GM23248 (cell line): ENCODE results near the gene GARIN3. TPM values are rescaled to one million over a fixed set of nuclear protein-coding genes. Genes with fewer than 3 reads are reported as not detected.
"Not testable (repeated sequence)": the region's sequence is repeated elsewhere in the genome, so short reads cannot be mapped to it uniquely, and the experiment has no call there.

Experiments used
- DNase-seq: peaks from one replicate; pipeline ENCODE4 v3.0.0-alpha.2; 2015
- H2AFZ ChIP-seq: fragments of 200-600 bp; sonication (generic); 2 replicates; pipeline ENCODE4 v1.6.1; 2016; ENCODE audit warnings: antibody characterized with exemption
- H3F3A ChIP-seq: fragments of 200-600 bp; sonication (generic); 2 replicates; pipeline ENCODE4 v1.6.1; 2016; ENCODE audit warnings: mild to moderate bottlenecking, antibody characterized with exemption, mixed run types; ENCODE audit not compliant: insufficient read depth
- H3K27ac ChIP-seq: fragments of 200-600 bp; sonication (generic); 2 replicates; pipeline ENCODE4 v1.5.1; 2016; ENCODE audit warnings: mild to moderate bottlenecking
- H3K27me3 ChIP-seq: fragments of 200-600 bp; sonication (generic); replicated peaks from 2 replicates; pipeline ENCODE4 v1.6.1; 2016; ENCODE audit warnings: mild to moderate bottlenecking; ENCODE audit not compliant: insufficient read depth
- H3K36me3 ChIP-seq: fragments of 200-600 bp; sonication (generic); 2 replicates; pipeline ENCODE4 v1.6.1; 2016; ENCODE audit warnings: low read depth, mild to moderate bottlenecking
- H3K4me1 ChIP-seq: fragments of 200-600 bp; sonication (generic); 2 replicates; pipeline ENCODE4 v1.6.1; 2016; ENCODE audit warnings: mild to moderate bottlenecking; ENCODE audit not compliant: insufficient read depth
- H3K4me2 ChIP-seq: fragments of 200-600 bp; sonication (generic); one replicate; pipeline ENCODE4 v1.6.1; 2016; ENCODE audit warnings: mild to moderate bottlenecking; ENCODE audit not compliant: unreplicated experiment
- H3K4me3 ChIP-seq: fragments of 200-600 bp; sonication (generic); 2 replicates; pipeline ENCODE4 v1.5.1; 2016; ENCODE audit warnings: mild to moderate bottlenecking
- H3K79me2 ChIP-seq: fragments of 200-600 bp; sonication (generic); 2 replicates; pipeline ENCODE4 v1.6.1; 2016; ENCODE audit warnings: mild to moderate bottlenecking; ENCODE audit not compliant: insufficient read depth
- H3K9ac ChIP-seq: fragments of 200-600 bp; sonication (generic); 2 replicates; pipeline ENCODE4 v1.6.1; 2016; ENCODE audit warnings: mild to moderate bottlenecking
- H3K9me2 ChIP-seq: fragments of 200-600 bp; sonication (generic); 2 replicates; pipeline ENCODE4 v1.6.1; 2016; ENCODE audit warnings: mixed run types, mild to moderate bottlenecking, moderate library complexity; ENCODE audit not compliant: insufficient read depth
- H3K9me3 ChIP-seq: fragments of 200-600 bp; sonication (generic); one replicate; pipeline ENCODE4 v1.6.1; 2017; ENCODE audit warnings: low read depth
- H4K20me1 ChIP-seq: fragments of 200-600 bp; sonication (generic); 2 replicates; pipeline ENCODE4 v1.6.0; 2016; ENCODE audit not compliant: insufficient read depth
- EZH2 ChIP-seq: fragments of 200-600 bp; sonication (generic); IDR thresholded peaks from 2 replicates; pipeline ENCODE4 v1.6.1; 2018; ENCODE audit warnings: antibody characterized with exemption, mild to moderate bottlenecking; ENCODE audit not compliant: insufficient read depth, poor library complexity, severe bottlenecking
- EZH2phosphoT487 ChIP-seq: fragments of 200-600 bp; sonication (generic); IDR thresholded peaks from 2 replicates; pipeline ENCODE4 v1.6.1; 2018; ENCODE audit warnings: antibody characterized with exemption, moderate library complexity, mild to moderate bottlenecking, low read depth; ENCODE audit not compliant: insufficient read depth
- WGBS, 2 experiments: methylation state at CpG; one replicate each; pipeline ENCODE4 v1.1.6; 2015 to 2017; ENCODE audit warnings: low lambda C conversion rate in 2 of 2, low coverage in 1 of 2; ENCODE audit errors: missing lambda C conversion rate in 2 of 2; 5-methylcytosine and 5-hydroxymethylcytosine counted together
- in situ Hi-C: fragments of 300-500 bp; cut with MboI; formaldehyde crosslinking; loops from 2 replicates; pipeline ENCODE4 v1.15.0; 2020
- polyA plus RNA-seq: library from polyadenylated mRNA; unstranded; fragments of >200 nt; fragmentation: Nextera tagmentation; extraction: Ambion mirVana; gene quantifications from 2 replicates; pipeline ENCODE4 v1.2.1, GENCODE V29; 2016
- total RNA-seq: library from RNA; depleted of rRNA; stranded (reverse); fragments of >200 nt; shearing (Covaris generic); gene quantifications from 2 replicates; pipeline ENCODE4 v1.2.3, GENCODE V29; 2014

GARIN3 gene
- total and polyA plus RNA-seq, 2 experiments from 2014 or later = not detected

GRCh38 chr5:157213527-157214243 is 47.6 kb upstream of the GARIN3 start:
- no peaks in the 10 kb centered on the region for H3K9me3 ChIP-seq
- no peak for DNase-seq
- in situ Hi-C loops = no loop called here
- H3K4me2 ChIP-seq = no peak overlapping the region
- no peak for TF ChIP-seq EZH2
- TF ChIP-seq EZH2phosphoT487 = no peak
- H3K4me3 ChIP-seq = no peak overlapping the region
- no peaks in the 10 kb centered on the region for H3K4me1 ChIP-seq
- no peaks in the 10 kb centered on the region for H4K20me1 ChIP-seq
- no peak overlapping the region for H2AFZ ChIP-seq
- no peaks in the 10 kb centered on the region for H3K79me2 ChIP-seq
- WGBS, 2 experiments = 50 to 54% methylated on average over 7 of the region's 7 CpGs
- no peaks in the 10 kb centered on the region for H3K9me2 ChIP-seq
- H3K27ac ChIP-seq = no peak overlapping the region
- no peak overlapping the region for H3K9ac ChIP-seq
- no peaks in the 10 kb centered on the region for H3K36me3 ChIP-seq
- H3F3A ChIP-seq = no peaks in the 10 kb centered on the region
- no peaks in the 10 kb centered on the region for H3K27me3 ChIP-seq

DNA sequence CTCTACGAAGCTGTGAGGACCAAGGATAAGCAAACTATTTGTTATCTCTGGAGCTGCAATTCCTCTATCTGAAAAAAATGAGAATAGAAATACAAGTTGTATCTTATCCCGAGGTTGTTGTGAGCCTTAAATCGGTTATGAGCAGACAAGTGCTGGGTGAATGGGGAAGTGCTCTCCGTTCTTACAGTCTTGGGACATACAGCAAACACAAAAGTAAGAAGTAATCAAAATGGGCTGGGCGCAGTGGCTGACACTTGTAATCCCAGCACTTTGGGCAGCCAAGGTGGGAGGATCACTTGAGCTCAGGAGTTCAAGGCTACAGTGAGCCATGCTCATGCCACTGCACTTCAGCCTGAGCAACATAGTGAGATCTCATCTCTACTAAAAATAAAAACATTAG is 46.2 kb upstream of the GARIN3 start:
- Histone ChIP-seq H2AFZ (no peak overlapping the region), H3K4me1 (no peaks in the 10 kb centered on the region), H3K79me2 (no peaks in the 10 kb centered on the region), H3K9me3 (no peaks in the 10 kb centered on the region), H3K4me3 (no peak overlapping the region), H3K36me3 (no peaks in the 10 kb centered on the region), H4K20me1 (no peaks in the 10 kb centered on the region), H3K9ac (no peak overlapping the region), H3K27ac (no peak overlapping the region), H3K9me2 (no peaks in the 10 kb centered on the region), H3K27me3 (no peaks in the 10 kb centered on the region), H3F3A (no peaks in the 10 kb centered on the region), H3K4me2 (no peak overlapping the region)
- in situ Hi-C loops = no loop called here
- TF ChIP-seq EZH2phosphoT487 (no peak), EZH2 (no peak)
- WGBS, 2 experiments = 71 to 74% methylated on average over 5 of the region's 5 CpGs
- no peak for DNase-seq

- H3K9me3 ChIP-seq, H3K27me3 ChIP-seq, H2AFZ ChIP-seq, H3K9ac ChIP-seq, H3F3A ChIP-seq, H3K4me1 ChIP-seq, in situ Hi-C loops, H3K4me3 ChIP-seq, H3K36me3 ChIP-seq, H3K4me2 ChIP-seq, H3K79me2 ChIP-seq, H3K9me2 ChIP-seq, H4K20me1 ChIP-seq, H3K27ac ChIP-seq: not testable (repeated sequence)
- DNase-seq = peak; percentile 36
- 48 to 63% methylated on average over 1 of the region's 1 CpG for WGBS, 2 experiments
Measured at GRCh38 chr5:157210652-157211051, 44.6 kb upstream of the GARIN3 start.

DNA sequence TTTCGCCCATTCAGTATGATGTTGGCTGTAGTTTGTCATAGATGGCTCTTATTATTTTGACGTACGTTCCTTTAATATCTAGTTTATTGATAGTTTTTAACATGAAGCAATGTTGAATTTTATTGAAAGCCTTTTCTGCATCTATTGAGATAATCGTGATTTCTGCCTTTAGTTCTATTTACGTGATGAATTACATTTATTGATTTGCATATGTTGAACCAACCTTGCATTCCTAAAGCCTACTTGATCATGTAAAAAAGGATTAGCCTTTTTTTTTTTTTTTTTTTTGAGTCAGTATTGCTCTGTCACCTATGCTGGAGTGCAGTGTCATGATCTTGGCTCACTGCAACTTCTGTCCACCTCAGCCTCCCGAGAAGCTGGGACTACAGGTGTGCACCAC is 39.6 kb upstream of the GARIN3 start:
- H3K9ac ChIP-seq = no peak overlapping the region
- in situ Hi-C loops = no loop called here
- no peak overlapping the region for H3K27ac ChIP-seq
- H3K4me1 ChIP-seq = no peaks in the 10 kb centered on the region
- no peak overlapping the region for H3K4me3 ChIP-seq
- H3K4me2 ChIP-seq = no peak overlapping the region
- no peaks in the 10 kb centered on the region for H3K36me3 ChIP-seq
- H3F3A ChIP-seq = no peaks in the 10 kb centered on the region
- H4K20me1 ChIP-seq = no peaks in the 10 kb centered on the region
- H3K9me2 ChIP-seq = no peaks in the 10 kb centered on the region
- H2AFZ ChIP-seq = no peak overlapping the region
- TF ChIP-seq EZH2 (no peak), EZH2phosphoT487 (no peak)
- H3K27me3 ChIP-seq = no peaks in the 10 kb centered on the region
- WGBS, 2 experiments = 52 to 59% methylated on average over 6 of the region's 6 CpGs
- H3K9me3 ChIP-seq = no peaks in the 10 kb centered on the region
- no peak for DNase-seq
- no peaks in the 10 kb centered on the region for H3K79me2 ChIP-seq

- H3K4me1 ChIP-seq = no peaks in the 10 kb centered on the region
- H3K9ac ChIP-seq = no peak overlapping the region
- no peaks in the 10 kb centered on the region for H3K9me3 ChIP-seq
- no peaks in the 10 kb centered on the region for H3K36me3 ChIP-seq
- H3K4me2 ChIP-seq = no peak overlapping the region
- no peak overlapping the region for H3K4me3 ChIP-seq
- DNase-seq = no peak
- H3K9me2 ChIP-seq = no peaks in the 10 kb centered on the region
- H4K20me1 ChIP-seq = no peaks in the 10 kb centered on the region
- no peak overlapping the region for H2AFZ ChIP-seq
- no peaks in the 10 kb centered on the region for H3F3A ChIP-seq
- H3K27ac ChIP-seq = no peak overlapping the region
- in situ Hi-C loops = no loop called here
- no peaks in the 10 kb centered on the region for H3K79me2 ChIP-seq
- H3K27me3 ChIP-seq = peaks cover 7% of the 10 kb centered on the region
- TF ChIP-seq EZH2phosphoT487 = no peak
- TF ChIP-seq EZH2 = no peak
- WGBS, 2 experiments = 52 to 56% methylated on average over 4 of the region's 4 CpGs
Measured at GRCh38 chr5:157204765-157205164, 38.7 kb upstream of the GARIN3 start.
